Measurements from ENCODE around the gene SAP30BP. TPM values are rescaled to one million over a fixed set of nuclear protein-coding genes. Genes with fewer than 3 reads are reported as not detected.

SAP30BP gene
- total and polyA plus RNA-seq, 2 of the 13 experiments (the other 11 are each of a cell fraction or from before 2014, with no cell fraction given) = 67.7 to 99.4 TPM

GRCh38 chr17:75729351-75729750, 62.2 kb downstream of the SAP30BP start:
- peaks cover 18% of the 10 kb centered on the region for H3K4me1 ChIP-seq (ENCODE audit: insufficient read depth, low read length)
- no peak for TF ChIP-seq SUZ12 (IDR thresholded peaks at IDR 0.05; ENCODE audit: low read depth, low read length)
- ATAC-seq (peak; percentile 11; the same call in 2 of the 3 replicates), DNase-seq (ENCODE audit: low spot score) (no peak), FAIRE-seq (no peak)
- no peaks in the 10 kb centered on the region for H3K79me2 ChIP-seq (ENCODE audit: insufficient read depth, low read length)
- no peak overlapping the region for H3K4me2 ChIP-seq (ENCODE audit: low read depth, low read length)
- ChIA-PET POLR2A (interaction anchor here (1.3 kb wide), 1 partner anchor 8 kb away, joined by 6 read pairs; the partner anchor contains the start of gene ITGB4), CTCF (ENCODE audit: low intra/inter-chr PET ratio, low total read pairs) (no interaction called here)
- H4K20me1 ChIP-seq (ENCODE audit: insufficient read depth, low read length) = no peaks in the 10 kb centered on the region
- no peak overlapping the region for H3K27ac ChIP-seq (ENCODE audit: extremely low read length, insufficient read depth, low read length)
- H2AFZ ChIP-seq (ENCODE audit: low read length) = no peak overlapping the region
- H3K9me3 ChIP-seq (ENCODE audit: low read length) = no peaks in the 10 kb centered on the region
- peaks cover 0 to 1% of the 10 kb centered on the region in 2 experiments; a peak in 3 of 5 replicates for H3K27me3 ChIP-seq (ENCODE audit: control insufficient read depth in 1 of 2, insufficient read depth in 2 of 2, low read length in 2 of 2)
- BruUV-seq (replicated peaks) = no TSS peak
- 65% methylated on average over 3 of the region's 7 CpGs for WGBS (ENCODE audit: low lambda C conversion rate)
- H3K4me3 ChIP-seq (replicated peaks in 1 of 3; ENCODE audit: insufficient read depth in 1 of 3, low read depth in 2 of 3, low read length in 3 of 3) = no peak overlapping the region
- H3K36me3 ChIP-seq (replicated peaks in 1 of 2; ENCODE audit: control insufficient read depth in 1 of 2, insufficient read depth in 2 of 2, low read length in 2 of 2) = no peaks in the 10 kb centered on the region
- no peak overlapping the region for H3K9ac ChIP-seq (ENCODE audit: insufficient read depth, low read depth, low read length)
- intact Hi-C loops (cut with micrococcal nuclease; ENCODE audit: unreplicated experiment) (no loop called here), in situ Hi-C loops (cut with HindIII; ENCODE audit: extremely low pct_ligation_motif_present, low pct_unique_long_range_greater_than_20kb) (no loop called here)

- POLR2A ChIA-PET = interaction anchor here (0.7 to 1.3 kb wide), 3 partner anchors 9 to 50 kb away, joined by 3 to 6 read pairs (median 3); partner anchors contain the start of gene ITGB4
- intact Hi-C loops (cut with micrococcal nuclease; ENCODE audit: unreplicated experiment) = no loop called here
- ATAC-seq (no peak), DNase-seq (ENCODE audit: low spot score) (no peak), FAIRE-seq (no peak)
- no peak overlapping the region for H3K27ac ChIP-seq (ENCODE audit: extremely low read length, insufficient read depth, low read length)
- CTCF ChIA-PET (ENCODE audit: low intra/inter-chr PET ratio, low total read pairs) = no interaction called here
- peaks cover 21% of the 10 kb centered on the region for H3K4me1 ChIP-seq (ENCODE audit: insufficient read depth, low read length)
- H4K20me1 ChIP-seq (ENCODE audit: insufficient read depth, low read length) = no peaks in the 10 kb centered on the region
- WGBS (ENCODE audit: low lambda C conversion rate) = 69% methylated on average over 24 of the region's 24 CpGs
- H3K9me3 ChIP-seq (ENCODE audit: low read length) = no peaks in the 10 kb centered on the region
- no peak overlapping the region for H3K9ac ChIP-seq (ENCODE audit: insufficient read depth, low read depth, low read length)
- H2AFZ ChIP-seq (ENCODE audit: low read length) = no peak overlapping the region
- peaks cover 0 to 1% of the 10 kb centered on the region in 2 experiments; a peak in 1 of 5 replicates for H3K27me3 ChIP-seq (ENCODE audit: control insufficient read depth in 1 of 2, insufficient read depth in 2 of 2, low read length in 2 of 2)
- in situ Hi-C loops (cut with HindIII; ENCODE audit: extremely low pct_ligation_motif_present, low pct_unique_long_range_greater_than_20kb) = no loop called here
- no peaks in the 10 kb centered on the region for H3K79me2 ChIP-seq (ENCODE audit: insufficient read depth, low read length)
- no peaks in the 10 kb centered on the region for H3K36me3 ChIP-seq (replicated peaks in 1 of 2; ENCODE audit: control insufficient read depth in 1 of 2, insufficient read depth in 2 of 2, low read length in 2 of 2)
- H3K4me3 ChIP-seq (replicated peaks in 1 of 3; ENCODE audit: insufficient read depth in 1 of 3, low read depth in 2 of 3, low read length in 3 of 3) = no peak overlapping the region
- H3K4me2 ChIP-seq (ENCODE audit: low read depth, low read length) = no peak overlapping the region
- TF ChIP-seq HNRNPL (IDR thresholded peaks at IDR 0.05; ENCODE audit: low read depth, low read length) = 0 out of 2 replicates have a peak, but pooled peaks have one; percentile 64
- no peak for TF ChIP-seq EZH2 (conservative IDR thresholded peaks at IDR 0.05; ENCODE audit: low read depth, low read length)
- no peak for TF ChIP-seq GABPA (IDR thresholded peaks at IDR 0.05; ENCODE audit: low read depth, low read length)
- no peak for TF ChIP-seq GABPA (CRISPR knock-in tag; IDR thresholded peaks at IDR 0.05; ENCODE audit: low read depth)
- TF ChIP-seq ZNF720 (CRISPR knock-in tag; IDR thresholded peaks at IDR 0.05) = no peak
- no TSS peak for BruUV-seq (replicated peaks)
These were observed 62.9 kb downstream of the SAP30BP start for GRCh38 chr17:75730065-75730464.
